HEK293T (cell line): ENCODE measurements around the gene KIAA0040.

Experiments
- CTCF ChIA-PET: fragments of 350-600 bp; formaldehyde crosslinking; extraction: SDS; loops from one replicate; lab custom pipeline; 2021; ENCODE audit warnings: antibody characterized with exemption, inconsistent platforms; lab: Yijun Ruan, JAX
- POLR2A ChIA-PET: fragments of 350-600 bp; formaldehyde crosslinking; extraction: SDS; loops from one replicate; lab custom pipeline; 2020; ENCODE audit warnings: antibody characterized with exemption, inconsistent platforms; lab: Yijun Ruan, JAX
- DNase-seq: peaks from one replicate; pipeline ENCODE4 v3.0.0; 2012; ENCODE audit warnings: mixed read lengths; ENCODE audit errors: extremely low spot score
- ARNT ChIP-seq: fragments of 450-650 bp; IDR thresholded peaks from 2 replicates; pipeline ENCODE4 v1.6.1; 2017; ENCODE audit warnings: mild to moderate bottlenecking
- BHLHE40 ChIP-seq: fragments of 450-650 bp; IDR thresholded peaks from 2 replicates; pipeline ENCODE4 v1.6.1; 2016; ENCODE audit warnings: mild to moderate bottlenecking, moderate library complexity, borderline replicate concordance
- CTBP1 ChIP-seq: fragments of 450-650 bp; IDR thresholded peaks from 2 replicates; pipeline ENCODE4 v1.6.1; 2016; ENCODE audit warnings: borderline replicate concordance
- ELF4 ChIP-seq: fragments of 450-650 bp; IDR thresholded peaks from 2 replicates; pipeline ENCODE4 v1.6.1; 2017; ENCODE audit warnings: antibody characterized with exemption
- FOXA1 ChIP-seq: fragments of 450-650 bp; IDR thresholded peaks from 2 replicates; pipeline ENCODE4 v1.6.1; 2016; ENCODE audit warnings: mild to moderate bottlenecking
- FOXK2 ChIP-seq: fragments of 450-650 bp; IDR thresholded peaks from 2 replicates; pipeline ENCODE4 v1.6.1; 2016; ENCODE audit warnings: mild to moderate bottlenecking
- FOXM1 ChIP-seq: fragments of 450-650 bp; IDR thresholded peaks from 2 replicates; pipeline ENCODE4 v1.6.1; 2017; ENCODE audit warnings: mild to moderate bottlenecking, borderline replicate concordance
- HDGF ChIP-seq: fragments of 450-650 bp; IDR thresholded peaks from 2 replicates; pipeline ENCODE4 v1.6.1; 2017; ENCODE audit warnings: antibody characterized with exemption, borderline replicate concordance
- L3MBTL2 ChIP-seq: fragments of 450-650 bp; conservative IDR thresholded peaks from 2 replicates; pipeline ENCODE4 v1.6.1; 2016; ENCODE audit warnings: mild to moderate bottlenecking
- LEF1 ChIP-seq: fragments of 450-650 bp; IDR thresholded peaks from 2 replicates; pipeline ENCODE4 v1.6.1; 2017; ENCODE audit warnings: mild to moderate bottlenecking, borderline replicate concordance
- NFRKB ChIP-seq: fragments of 450-650 bp; IDR thresholded peaks from 2 replicates; pipeline ENCODE4 v1.6.1; 2016; ENCODE audit warnings: mild to moderate bottlenecking, moderate library complexity
- PKNOX1 ChIP-seq: fragments of 450-650 bp; IDR thresholded peaks from 2 replicates; pipeline ENCODE4 v1.6.1; 2016
- SP1 ChIP-seq: fragments of 450-650 bp; IDR thresholded peaks from 2 replicates; pipeline ENCODE4 v1.6.1; 2017
- SUZ12 ChIP-seq: fragments of 450-650 bp; IDR thresholded peaks from 2 replicates; pipeline ENCODE4 v1.6.1; 2016; ENCODE audit warnings: mild to moderate bottlenecking
- TARDBP ChIP-seq: fragments of 450-650 bp; IDR thresholded peaks from 2 replicates; pipeline ENCODE4 v1.6.1; 2016
- ZNF384 ChIP-seq: fragments of 450-650 bp; IDR thresholded peaks from 2 replicates; pipeline ENCODE4 v1.6.1; 2016

KIAA0040 gene

GRCh38 chr1:175157200-175157599, 35.4 kb downstream of the KIAA0040 start:
- POLR2A ChIA-PET = no interaction called here
- TF ChIP-seq FOXA1 (no peak), ELF4 (no peak), SP1 (no peak)
- CTCF ChIA-PET = interaction anchor here (0.8 to 2.8 kb wide), 2 partner anchors 11 to 128 kb away, joined by 4 to 20 read pairs; no protein-coding TSS in a partner anchor
- DNase-seq = no peak

- POLR2A ChIA-PET = no interaction called here
- DNase-seq = no peak
Measured at GRCh38 chr1:175155936-175156335, 36.6 kb downstream of the KIAA0040 start.

GRCh38 chr1:175155473-175155856, 37.1 kb downstream of the KIAA0040 start:
- no peak for DNase-seq
- CTCF ChIA-PET = interaction anchor here (1.0 to 2.8 kb wide), 5 partner anchors 9 to 163 kb away, joined by 3 to 39 read pairs (median 7); no protein-coding TSS in a partner anchor
- TF ChIP-seq SUZ12 (no peak), SP1 (no peak), BHLHE40 (no peak), ELF4 (no peak), LEF1 (no peak)
- POLR2A ChIA-PET = no interaction called here

More at GRCh38 chr1:175155936-175156335, 36.6 kb downstream of the KIAA0040 start:
- CTCF ChIA-PET = interaction anchor here (2.8 kb wide), 2 partner anchors 10 to 163 kb away, joined by 20 to 39 read pairs; no protein-coding TSS in a partner anchor
- TF ChIP-seq L3MBTL2 = no peak

GRCh38 chr1:175154629-175155472, 37.7 kb downstream of the KIAA0040 start:
- no peak for TF ChIP-seq NFRKB
- no peak for TF ChIP-seq PKNOX1
- no peak for TF ChIP-seq ZNF384
- TF ChIP-seq CTBP1 = no peak
- TF ChIP-seq BHLHE40 = no peak
- no peak for TF ChIP-seq SUZ12
- no peak for TF ChIP-seq ELF4
- no peak for TF ChIP-seq TARDBP
- no peak for TF ChIP-seq FOXK2
- no peak for TF ChIP-seq FOXA1
- peak; percentile 71 for DNase-seq
- ChIA-PET POLR2A (no interaction called here), CTCF (interaction anchor here (0.6 to 2.8 kb wide), 8 partner anchors 9 to 454 kb away, joined by 3 to 39 read pairs (median 4); no protein-coding TSS in a partner anchor)

GRCh38 chr1:175152006-175152652, 40.4 kb downstream of the KIAA0040 start:
- ChIA-PET POLR2A (interaction anchor here (1.4 kb wide), 1 partner anchor 129 kb away, joined by 5 read pairs; the partner anchor contains the start of gene MRPS14), CTCF (interaction anchor here (0.6 to 3.1 kb wide), 20 partner anchors 9 to 523 kb away, joined by 3 to 42 read pairs (median 4); partner anchors contain the start of gene MRPS14)
- DNase-seq = peak; percentile 76
- TF ChIP-seq SUZ12 = no peak
- no peak for TF ChIP-seq SP1
- no peak for TF ChIP-seq ZNF384
- TF ChIP-seq FOXA1 = no peak
- TF ChIP-seq ELF4 = no peak
- no peak for TF ChIP-seq PKNOX1
- no peak for TF ChIP-seq FOXK2
- TF ChIP-seq BHLHE40 = no peak
- no peak for TF ChIP-seq FOXM1
- no peak for TF ChIP-seq ARNT
- TF ChIP-seq LEF1 = no peak
- no peak for TF ChIP-seq TARDBP
- no peak for TF ChIP-seq HDGF
- no peak for TF ChIP-seq L3MBTL2
- no peak for TF ChIP-seq NFRKB
- TF ChIP-seq CTBP1 = no peak

- CTCF ChIA-PET = interaction anchor here (1.0 to 3.1 kb wide), 8 partner anchors 9 to 224 kb away, joined by 3 to 42 read pairs (median 6); no protein-coding TSS in a partner anchor
- DNase-seq = no peak
- TF ChIP-seq FOXM1 = no peak
- no peak for TF ChIP-seq FOXA1
- TF ChIP-seq L3MBTL2 = no peak
- TF ChIP-seq ZNF384 = no peak
- no peak for TF ChIP-seq CTBP1
- POLR2A ChIA-PET = interaction anchor here (1.4 kb wide), 1 partner anchor 127 kb away, joined by 5 read pairs; the partner anchor contains the start of gene MRPS14
Measured at GRCh38 chr1:175150596-175151319, 41.8 kb downstream of the KIAA0040 start.

GRCh38 chr1:175148068-175148467, 44.5 kb downstream of the KIAA0040 start:
- ChIA-PET CTCF (no interaction called here), POLR2A (no interaction called here)
- TF ChIP-seq PKNOX1 (no peak), CTBP1 (no peak), TARDBP (no peak)
- DNase-seq = no peak
